Fibroblast of skin of back (primary cell): ENCODE measurements around the gene ITGAD.
A peak's percentile ranks its signal among the peaks of the same experiment; 100 is the strongest.
"Not testable (repeated sequence)": the region's sequence is repeated elsewhere in the genome, so short reads cannot be mapped to it uniquely, and the experiment has no call there.

Experiments
- DNase-seq: peaks from one replicate; pipeline ENCODE4 v3.0.0-alpha.2; 2013

Gene ITGAD

DNA sequence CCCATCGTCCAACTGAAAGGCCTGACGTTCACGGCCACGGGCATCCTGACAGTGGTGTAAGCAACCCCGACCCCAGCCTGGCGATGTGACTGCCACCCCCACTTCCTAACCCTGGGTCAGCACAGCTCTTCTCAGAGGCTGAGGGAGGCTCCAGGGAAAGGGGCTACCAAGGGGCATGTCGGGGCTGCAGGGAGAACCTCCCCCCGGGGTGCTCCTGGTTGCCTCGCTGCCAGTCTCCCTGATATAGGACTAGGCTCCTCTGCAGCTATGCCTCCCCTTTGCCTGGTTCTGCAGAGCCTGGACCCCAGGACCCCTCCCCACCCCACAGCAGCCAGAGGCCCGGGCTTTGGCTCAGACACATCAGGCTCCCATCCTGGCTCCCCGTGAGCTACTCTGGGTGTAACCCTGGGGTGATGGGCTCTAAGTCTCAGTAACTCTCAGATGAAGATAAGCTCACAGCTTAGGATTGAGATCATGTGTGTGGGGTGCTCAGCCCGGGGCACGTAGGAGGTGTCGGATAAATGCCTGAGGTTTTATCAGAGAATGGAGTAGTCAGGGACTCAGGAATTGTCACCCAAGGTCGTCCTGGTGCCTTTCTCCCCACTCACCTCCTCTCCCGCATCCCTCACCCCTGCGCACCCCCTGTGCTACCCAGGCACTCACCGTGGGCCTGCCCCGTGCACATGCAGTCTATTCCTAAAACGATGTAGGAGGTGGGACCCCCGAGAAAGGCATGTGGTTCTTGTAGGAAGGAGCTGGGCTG is 10.6 kb downstream of the ITGAD start:
- no peak for DNase-seq

DNA sequence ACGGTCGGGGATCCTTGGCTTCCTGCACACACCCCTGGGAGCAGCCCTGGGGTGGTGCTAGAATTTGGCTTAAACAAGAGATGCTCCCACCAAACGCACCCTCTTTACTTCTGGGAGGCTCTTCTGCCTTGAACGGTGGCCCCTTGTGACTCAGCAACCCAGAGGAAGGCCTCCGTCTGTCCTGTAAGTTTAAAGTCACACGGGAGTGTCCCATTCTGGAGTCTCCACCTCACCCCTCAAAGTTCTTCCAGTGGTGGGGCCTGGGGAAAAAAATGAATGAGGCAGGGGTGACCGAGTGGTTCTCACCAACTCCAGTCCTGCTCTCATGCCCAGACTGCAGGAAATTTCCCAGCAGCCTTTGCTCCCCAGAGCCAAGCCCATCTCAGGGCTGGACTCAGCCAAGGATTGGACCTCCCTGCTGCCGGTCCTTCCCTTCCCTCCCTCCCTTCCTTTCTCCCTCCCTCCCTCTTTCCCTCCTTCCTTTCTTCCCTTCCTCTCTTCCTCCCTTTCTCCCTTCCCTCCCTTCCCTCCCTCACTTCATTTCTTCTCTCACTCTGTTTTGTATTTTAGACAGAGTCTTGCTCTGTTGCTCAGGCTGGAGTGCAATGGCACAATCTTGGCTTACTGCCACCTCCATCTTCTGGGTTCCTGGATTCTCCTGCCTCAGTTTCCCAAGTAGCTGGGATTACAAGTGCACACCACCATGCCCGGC is 11.4 kb downstream of the ITGAD start:
- no peak for DNase-seq

DNA sequence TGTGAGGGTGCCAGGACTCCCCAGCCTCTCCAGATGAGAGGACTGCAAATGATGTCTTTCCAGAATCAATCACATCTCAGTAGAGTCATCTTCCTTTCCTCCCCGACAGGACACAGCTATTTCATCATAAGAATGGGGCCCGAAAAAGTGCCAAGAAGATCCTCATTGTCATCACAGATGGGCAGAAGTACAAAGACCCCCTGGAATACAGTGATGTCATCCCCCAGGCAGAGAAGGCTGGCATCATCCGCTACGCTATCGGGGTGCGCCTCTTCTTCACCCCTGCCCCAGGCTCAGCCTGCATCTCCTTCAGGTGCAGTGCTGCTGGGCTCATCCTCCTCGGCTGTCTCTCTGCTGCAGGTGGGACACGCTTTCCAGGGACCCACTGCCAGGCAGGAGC is 14.3 kb downstream of the ITGAD start:
- DNase-seq: no peak

GRCh38 chr16:31409433-31409832 is 16.3 kb downstream of the ITGAD start:
- DNase-seq: peak; percentile 44

GRCh38 chr16:31410082-31410481 is 16.9 kb downstream of the ITGAD start:
- no peak for DNase-seq

DNA sequence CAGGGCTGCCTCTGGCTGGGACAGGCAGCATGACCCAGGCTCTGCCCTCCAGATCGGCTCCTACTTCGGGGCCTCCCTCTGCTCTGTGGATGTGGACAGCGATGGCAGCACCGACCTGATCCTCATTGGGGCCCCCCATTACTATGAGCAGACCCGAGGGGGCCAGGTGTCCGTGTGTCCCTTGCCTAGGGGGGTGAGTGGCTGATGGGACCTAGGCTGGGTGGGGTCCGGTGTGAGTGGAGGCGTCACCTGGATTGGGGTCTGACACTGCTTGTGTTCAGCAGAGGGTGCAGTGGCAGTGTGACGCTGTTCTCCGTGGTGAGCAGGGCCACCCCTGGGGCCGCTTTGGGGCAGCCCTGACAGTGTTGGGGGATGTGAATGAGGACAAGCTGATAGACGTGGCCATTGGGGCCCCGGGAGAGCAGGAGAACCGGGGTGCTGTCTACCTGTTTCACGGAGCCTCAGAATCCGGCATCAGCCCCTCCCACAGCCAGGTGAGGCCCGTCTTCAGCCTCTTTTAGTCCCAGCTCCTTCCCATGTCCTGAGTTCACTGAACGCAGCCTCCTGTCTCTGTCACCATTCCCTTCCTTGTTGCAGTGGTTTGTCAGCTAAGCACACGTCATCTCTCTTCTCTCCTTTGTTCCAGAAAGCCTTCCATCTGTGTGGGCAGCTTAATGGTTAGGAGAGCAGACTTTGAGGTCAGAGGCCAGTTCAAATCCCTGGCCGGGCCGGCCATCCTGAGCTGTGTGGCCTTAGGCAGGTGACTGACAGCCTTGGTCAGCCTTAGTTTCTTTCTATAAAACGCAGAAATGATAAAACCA is 18.1 kb downstream of the ITGAD start:
- DNase-seq: no peak

GRCh38 chr16:31412750-31413149 is 19.6 kb downstream of the ITGAD start:
- no peak for DNase-seq

GRCh38 chr16:31413381-31413780 is 20.2 kb downstream of the ITGAD start:
- DNase-seq: no peak

DNA sequence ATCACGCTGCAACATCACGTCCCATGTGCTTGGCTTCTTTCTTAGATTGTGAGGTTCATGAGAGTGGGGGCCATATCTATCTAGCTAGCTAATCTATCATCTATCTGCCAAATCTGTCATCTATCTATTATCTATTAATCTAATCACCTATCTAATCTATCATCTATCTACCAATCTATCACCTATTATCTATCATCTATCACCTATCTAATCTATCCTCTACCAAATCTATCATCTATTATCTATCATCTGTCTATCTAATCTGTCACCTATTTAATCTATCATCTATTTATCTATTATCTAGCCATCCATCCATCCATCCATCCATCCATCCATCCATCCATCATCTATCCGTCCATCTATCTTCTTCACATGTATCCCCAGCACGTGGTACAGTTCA is 20.8 kb downstream of the ITGAD start:
- DNase-seq: no peak

DNA sequence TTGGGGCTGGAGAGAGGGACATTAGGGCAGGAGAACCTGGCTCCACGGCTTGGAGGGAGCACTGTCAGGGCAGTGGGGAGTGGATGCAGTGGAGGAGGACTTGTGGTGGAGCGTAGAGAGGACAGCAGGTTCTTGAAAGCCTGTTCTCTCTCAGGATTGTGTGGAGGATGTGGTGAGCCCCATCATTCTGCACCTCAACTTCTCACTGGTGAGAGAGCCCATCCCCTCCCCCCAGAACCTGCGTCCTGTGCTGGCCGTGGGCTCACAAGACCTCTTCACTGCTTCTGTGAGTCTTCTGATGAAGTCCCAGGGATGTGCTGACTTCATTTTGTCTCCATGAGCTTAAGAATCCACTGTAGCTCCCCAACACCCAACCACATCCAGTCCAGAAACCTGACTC is 21.6 kb downstream of the ITGAD start:
- DNase-seq: no peak

DNA sequence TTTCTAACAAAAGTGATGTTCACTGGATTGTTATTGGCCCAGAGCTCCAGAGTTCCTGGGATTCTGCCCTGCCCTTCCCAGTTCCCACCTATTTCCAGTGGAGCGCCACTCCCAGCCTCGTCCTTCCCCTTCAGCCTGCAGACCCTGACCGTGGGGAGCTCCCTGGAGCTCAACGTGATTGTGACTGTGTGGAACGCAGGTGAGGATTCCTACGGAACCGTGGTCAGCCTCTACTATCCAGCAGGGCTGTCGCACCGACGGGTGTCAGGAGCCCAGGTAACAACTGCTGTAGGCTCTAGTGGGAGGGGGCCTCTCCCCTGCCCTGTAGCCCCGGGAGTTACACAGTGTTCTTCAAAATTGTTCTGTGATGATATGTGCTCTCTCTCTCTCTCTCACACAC is 23.2 kb downstream of the ITGAD start:
- DNase-seq: no peak

DNA sequence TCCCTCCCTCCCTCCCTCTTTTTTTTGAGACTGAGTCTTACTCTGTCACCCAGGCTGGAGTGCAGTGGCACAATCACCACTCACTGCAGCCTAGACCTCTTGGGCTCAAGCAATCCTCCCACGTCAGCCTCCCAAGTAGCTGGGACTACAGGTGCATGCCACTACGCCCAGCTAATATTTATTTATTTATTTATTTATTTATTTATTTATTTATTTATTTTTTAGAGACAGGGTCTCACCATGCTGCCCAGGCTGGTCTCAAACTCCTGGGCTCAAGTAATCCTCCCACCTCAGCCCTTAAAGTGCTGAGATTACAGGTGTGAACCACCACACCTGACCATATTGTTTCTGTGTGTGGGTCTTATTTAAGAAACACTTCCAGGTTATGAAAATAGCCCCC is 23.9 kb downstream of the ITGAD start:
- not testable (repeated sequence) for DNase-seq

- DNase-seq: no peak
These were observed 24.8 kb downstream of the ITGAD start for GRCh38 chr16:31417916-31418315.

DNA sequence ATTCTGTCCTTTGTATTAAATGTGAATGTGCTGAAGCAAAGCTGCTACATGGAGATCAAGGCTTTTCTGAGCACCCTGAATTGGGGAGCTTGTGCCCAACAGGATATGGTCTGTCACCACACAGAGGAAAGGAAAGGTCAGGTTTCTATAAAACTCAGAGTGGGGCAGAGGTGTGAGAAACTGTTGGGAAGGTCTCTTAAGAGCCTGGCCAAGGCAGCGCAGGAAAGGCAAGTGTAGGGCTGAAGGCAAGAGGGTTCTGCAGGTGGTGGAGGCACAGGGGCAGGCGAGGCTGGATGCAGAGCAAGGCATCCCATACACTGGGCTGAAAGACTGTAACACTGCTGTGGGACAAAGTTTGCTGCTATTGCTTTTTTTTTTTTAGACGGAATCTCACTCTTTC is 26.9 kb downstream of the ITGAD start:
- no peak for DNase-seq

DNA sequence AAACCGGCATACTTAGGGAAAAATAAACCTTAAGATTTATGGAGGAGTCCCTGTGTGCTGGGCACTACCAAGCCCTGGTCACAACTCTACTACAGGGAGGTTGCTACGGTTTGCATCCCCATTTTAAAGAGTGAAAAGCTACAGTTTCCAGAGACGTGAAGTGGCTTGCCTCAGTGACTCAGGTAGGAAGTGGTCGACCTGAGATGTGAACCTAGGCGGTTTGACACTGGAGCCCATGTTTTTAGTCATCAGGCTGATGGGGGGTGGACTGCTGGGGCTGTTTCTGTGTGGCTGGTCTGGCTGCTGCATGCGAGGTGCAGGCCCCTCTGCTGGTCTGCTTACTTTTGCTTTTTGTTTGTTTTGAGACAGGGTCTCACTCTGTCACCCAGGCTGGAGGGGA is 28.5 kb downstream of the ITGAD start:
- DNase-seq: no peak

- no peak for DNase-seq
These were observed 30.1 kb downstream of the ITGAD start for GRCh38 chr16:31423241-31423640.

GRCh38 chr16:31423801-31424200 is 30.7 kb downstream of the ITGAD start:
- no peak for DNase-seq

DNA sequence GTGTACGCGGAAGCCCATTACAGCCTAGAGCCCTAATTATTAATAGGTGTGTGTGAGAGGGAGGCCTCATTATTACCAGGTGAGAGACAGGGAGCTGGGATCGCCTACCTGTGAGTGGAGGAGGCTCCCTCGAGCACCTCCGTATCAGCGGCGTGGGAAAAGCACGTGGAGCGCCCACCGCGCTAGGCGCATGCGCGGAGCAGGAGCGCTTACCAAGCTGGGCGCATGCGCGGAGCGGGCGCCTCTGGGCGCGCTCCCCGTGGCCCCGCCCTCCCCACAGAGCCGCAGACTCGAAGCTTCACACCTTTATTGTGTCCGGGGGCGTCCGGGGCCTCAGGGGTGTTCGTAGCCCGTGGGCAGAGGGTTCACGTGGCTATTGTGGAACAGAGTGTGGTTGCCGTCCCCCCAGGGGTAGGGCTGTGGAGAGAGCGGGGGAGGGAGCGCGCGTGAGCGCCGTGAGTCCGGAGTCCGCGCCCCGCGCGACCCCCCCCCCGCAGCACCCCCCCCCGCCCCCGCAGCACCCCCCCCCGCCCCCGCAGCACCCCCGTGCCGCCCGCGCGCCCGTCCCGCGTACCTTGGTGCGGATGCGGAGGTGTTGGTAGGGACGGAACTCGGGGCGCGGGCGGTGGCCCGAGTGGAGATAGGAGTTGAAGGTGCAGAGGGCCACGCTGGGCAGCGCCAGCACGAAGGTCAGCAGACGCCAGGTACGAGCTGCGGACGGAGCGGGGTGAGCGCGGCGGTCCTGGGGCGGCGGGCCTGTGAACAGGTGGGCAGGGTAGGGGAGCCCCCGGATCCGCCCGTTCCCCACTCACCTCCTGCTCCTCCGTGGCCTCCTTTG is 34.5 kb downstream of the ITGAD start:
- DNase-seq: peak; percentile 43

DNA sequence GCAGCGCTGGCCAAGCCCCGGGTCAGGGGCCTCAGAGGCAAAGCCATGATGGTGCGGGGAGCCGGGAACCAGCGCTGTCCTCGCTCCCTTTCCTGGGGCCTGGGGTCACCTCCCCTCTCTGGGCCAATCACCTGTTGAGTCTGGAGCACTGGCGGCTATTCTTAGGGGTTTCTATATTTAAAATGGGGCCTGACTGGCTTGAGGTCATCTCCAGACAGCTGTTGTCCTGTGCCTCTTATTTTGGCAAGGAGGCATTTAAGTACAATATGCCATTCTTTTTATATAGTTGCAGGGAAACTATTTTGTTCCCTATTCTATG is 35.1 kb downstream of the ITGAD start, which contains the start of gene COX6A2:
COX6A2 (minus strand) TSS at position 82 of the 319 bp plus-strand sequence; CDS start at position 47, 35 bp downstream.
- DNase-seq: no peak

DNA sequence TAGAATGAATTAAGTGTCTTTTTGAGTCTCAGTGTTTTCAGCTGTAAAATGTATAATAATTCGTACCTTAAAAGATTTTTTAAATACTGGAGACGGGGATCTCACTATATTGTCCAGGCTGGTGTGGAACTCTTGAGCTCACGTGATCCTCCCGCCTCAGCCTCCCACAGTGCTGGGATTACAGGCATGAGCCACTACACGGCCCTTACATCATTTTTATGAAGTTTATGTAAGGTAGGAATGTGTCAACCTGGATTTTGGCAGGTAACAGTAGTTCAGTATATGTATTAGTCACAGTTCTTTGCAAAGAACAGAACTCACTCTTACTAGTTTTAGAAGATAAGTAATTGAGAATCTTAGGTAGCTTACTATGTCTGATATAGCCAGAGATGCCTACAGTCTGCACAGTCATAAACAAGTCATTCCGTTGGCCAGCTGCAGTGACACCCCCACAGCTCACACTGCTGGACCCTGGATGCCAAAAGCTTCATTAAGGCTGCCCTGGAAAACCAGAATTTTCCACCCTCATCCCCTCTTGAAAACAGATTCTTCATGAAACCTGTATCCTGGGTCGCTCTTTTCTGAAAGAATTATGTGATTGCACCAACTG is 35.6 kb downstream of the ITGAD start:
- no peak for DNase-seq

- no peak for DNase-seq
These were observed 36.2 kb downstream of the ITGAD start for GRCh38 chr16:31429314-31429713.

DNA sequence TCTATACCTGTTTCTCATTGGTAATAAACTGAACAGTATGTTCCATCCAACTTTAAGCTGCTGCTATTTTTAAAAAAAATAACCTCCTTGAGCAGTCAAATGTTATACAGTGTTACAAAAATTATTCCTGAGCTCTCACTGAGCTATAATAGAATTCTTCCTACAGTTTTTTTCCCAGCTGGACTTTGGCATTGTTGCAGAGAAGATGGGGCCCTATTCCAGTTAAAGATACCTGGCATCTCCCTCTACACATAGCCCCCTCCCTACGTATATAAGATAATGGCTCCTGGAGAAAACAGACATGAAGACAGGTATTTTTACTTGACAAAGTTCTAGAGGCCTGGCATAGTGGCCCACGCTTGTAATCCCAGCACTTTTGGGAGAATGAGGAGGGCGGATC is 36.7 kb downstream of the ITGAD start:
- DNase-seq: no peak
